SK-N-SH treated with all-trans-retinoic acid at 6 μM for 48 hours (cell line): ENCODE measurements around the gene SIRT2.
A peak's percentile ranks its signal among the peaks of the same experiment; 100 is the strongest.

Experiments used
- ATAC-seq: fragments of 200-7000 bp; cut with Tn5 transposase; 3 replicates; pipeline ENCODE4 v1.9.1; 2020; ENCODE audit warnings: mild to moderate bottlenecking, moderate library complexity
- BACH2 ChIP-seq: fragments of 250-450 bp; sonication (Bioruptor Pico); IDR thresholded peaks from 2 replicates; pipeline ENCODE4 v1.9.0; 2021; ENCODE audit warnings: mild to moderate bottlenecking, borderline replicate concordance
- CSDC2 ChIP-seq: fragments of 250-450 bp; sonication (Bioruptor Pico); IDR thresholded peaks from 2 replicates; pipeline ENCODE4 v1.5.0; 2020; ENCODE audit warnings: mild to moderate bottlenecking, moderate library complexity
- ESRRG ChIP-seq: fragments of 250-450 bp; sonication (Bioruptor Pico); IDR thresholded peaks from 2 replicates; pipeline ENCODE4 v1.6.1; 2021; ENCODE audit warnings: mild to moderate bottlenecking
- GLIS3 ChIP-seq: fragments of 250-450 bp; sonication (Bioruptor Pico); IDR thresholded peaks from 2 replicates; pipeline ENCODE4 v1.5.0; 2020; ENCODE audit warnings: mild to moderate bottlenecking, moderate library complexity
- ISL1 ChIP-seq: fragments of 250-450 bp; sonication (Bioruptor Pico); IDR thresholded peaks from 2 replicates; pipeline ENCODE4 v2.1.2; 2022; ENCODE audit warnings: mild to moderate bottlenecking, moderate library complexity
- OSR1 ChIP-seq: fragments of 250-450 bp; sonication (Bioruptor Pico); IDR thresholded peaks from 2 replicates; pipeline ENCODE4 v1.8.0; 2022; ENCODE audit warnings: moderate library complexity, mild to moderate bottlenecking, inconsistent platforms
- POU6F1 ChIP-seq: fragments of 250-450 bp; sonication (Bioruptor Pico); IDR thresholded peaks from 2 replicates; pipeline ENCODE4 v1.8.0; 2021; ENCODE audit warnings: low read depth, mild to moderate bottlenecking, moderate library complexity, borderline replicate concordance
- PPARA ChIP-seq: fragments of 250-450 bp; sonication (Bioruptor Pico); IDR thresholded peaks from 2 replicates; pipeline ENCODE4 v1.5.0; 2020; ENCODE audit warnings: mild to moderate bottlenecking, borderline replicate concordance
- RARB ChIP-seq: fragments of 250-450 bp; sonication (Bioruptor Pico); IDR thresholded peaks from 2 replicates; pipeline ENCODE4 v1.8.0; 2021; ENCODE audit warnings: mild to moderate bottlenecking, moderate library complexity
- SNAI2 ChIP-seq: fragments of 250-450 bp; sonication (Bioruptor Pico); IDR thresholded peaks from 2 replicates; pipeline ENCODE4 v1.5.0; 2020; ENCODE audit warnings: mild to moderate bottlenecking, moderate library complexity
- TCF4 ChIP-seq: fragments of 250-450 bp; sonication (Bioruptor Pico); IDR thresholded peaks from 2 replicates; pipeline ENCODE4 v1.8.0; 2021; ENCODE audit warnings: mild to moderate bottlenecking, moderate library complexity, borderline replicate concordance
- TOX ChIP-seq: fragments of 250-450 bp; sonication (Bioruptor Pico); IDR thresholded peaks from 2 replicates; pipeline ENCODE4 v1.8.0; 2021; ENCODE audit warnings: mild to moderate bottlenecking, moderate library complexity, borderline replicate concordance
- ZC3H10 ChIP-seq: fragments of 250-450 bp; sonication (Bioruptor Pico); IDR thresholded peaks from 2 replicates; pipeline ENCODE4 v1.5.1; 2021; ENCODE audit warnings: mild to moderate bottlenecking, moderate library complexity
- ZFP3 ChIP-seq: fragments of 250-450 bp; sonication (Bioruptor Pico); IDR thresholded peaks from 2 replicates; pipeline ENCODE4 v1.5.0; 2020; ENCODE audit warnings: mild to moderate bottlenecking, moderate library complexity
- ZFP30 ChIP-seq: fragments of 450-650 bp; formaldehyde crosslinking; IDR thresholded peaks from 2 replicates; pipeline ENCODE4 v1.5.0; 2022; ENCODE audit warnings: mild to moderate bottlenecking, moderate library complexity
- ZNF565 ChIP-seq: fragments of 450-650 bp; formaldehyde crosslinking; conservative IDR thresholded peaks from 2 replicates; pipeline ENCODE4 v1.5.0; 2020; ENCODE audit warnings: low read depth, mild to moderate bottlenecking, moderate library complexity
- ZNF70 ChIP-seq: fragments of 450-650 bp; formaldehyde crosslinking; IDR thresholded peaks from 2 replicates; pipeline ENCODE4 v1.5.0; 2020; ENCODE audit warnings: mild to moderate bottlenecking, moderate library complexity
- ZNF8 ChIP-seq: fragments of 450-650 bp; formaldehyde crosslinking; IDR thresholded peaks from 2 replicates; pipeline ENCODE4 v1.5.0; 2020; ENCODE audit warnings: mild to moderate bottlenecking, moderate library complexity
- TF ChIP-seq, protein P1 (sequence below): fragments of 250-450 bp; sonication (Bioruptor Pico); IDR thresholded peaks from 2 replicates; pipeline ENCODE4 v1.8.0; 2020; ENCODE audit warnings: mild to moderate bottlenecking, moderate library complexity, borderline replicate concordance
- TF ChIP-seq, protein P2 (sequence below): fragments of 250-450 bp; sonication (Bioruptor Pico); IDR thresholded peaks from 2 replicates; pipeline ENCODE4 v1.5.0; 2020; ENCODE audit warnings: mild to moderate bottlenecking, moderate library complexity
- TF ChIP-seq, protein P3 (sequence below): fragments of 250-450 bp; sonication (Bioruptor Pico); IDR thresholded peaks from 2 replicates; pipeline ENCODE4 v1.5.1; 2021; ENCODE audit warnings: mild to moderate bottlenecking, moderate library complexity

Gene SIRT2

GRCh38 chr19:38841180-38841766 is 58.1 kb downstream of the SIRT2 start:
- TF ChIP-seq, protein P1, sequence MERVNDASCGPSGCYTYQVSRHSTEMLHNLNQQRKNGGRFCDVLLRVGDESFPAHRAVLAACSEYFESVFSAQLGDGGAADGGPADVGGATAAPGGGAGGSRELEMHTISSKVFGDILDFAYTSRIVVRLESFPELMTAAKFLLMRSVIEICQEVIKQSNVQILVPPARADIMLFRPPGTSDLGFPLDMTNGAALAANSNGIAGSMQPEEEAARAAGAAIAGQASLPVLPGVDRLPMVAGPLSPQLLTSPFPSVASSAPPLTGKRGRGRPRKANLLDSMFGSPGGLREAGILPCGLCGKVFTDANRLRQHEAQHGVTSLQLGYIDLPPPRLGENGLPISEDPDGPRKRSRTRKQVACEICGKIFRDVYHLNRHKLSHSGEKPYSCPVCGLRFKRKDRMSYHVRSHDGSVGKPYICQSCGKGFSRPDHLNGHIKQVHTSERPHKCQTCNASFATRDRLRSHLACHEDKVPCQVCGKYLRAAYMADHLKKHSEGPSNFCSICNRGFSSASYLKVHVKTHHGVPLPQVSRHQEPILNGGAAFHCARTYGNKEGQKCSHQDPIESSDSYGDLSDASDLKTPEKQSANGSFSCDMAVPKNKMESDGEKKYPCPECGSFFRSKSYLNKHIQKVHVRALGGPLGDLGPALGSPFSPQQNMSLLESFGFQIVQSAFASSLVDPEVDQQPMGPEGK: no peak
- TF ChIP-seq ZFP30 (CRISPR knock-in tag) (no peak), BACH2 (no peak), CSDC2 (CRISPR knock-in tag) (no peak), OSR1 (CRISPR knock-in tag) (no peak), RARB (CRISPR knock-in tag) (no peak), ZFP3 (CRISPR knock-in tag) (no peak), ZNF565 (CRISPR knock-in tag) (no peak), ISL1 (no peak), POU6F1 (CRISPR knock-in tag) (no peak), ESRRG (CRISPR knock-in tag) (no peak), ZC3H10 (no peak), TOX (CRISPR knock-in tag) (no peak), GLIS3 (no peak), PPARA (CRISPR knock-in tag) (no peak), SNAI2 (CRISPR knock-in tag) (no peak)
- TF ChIP-seq, protein P2, sequence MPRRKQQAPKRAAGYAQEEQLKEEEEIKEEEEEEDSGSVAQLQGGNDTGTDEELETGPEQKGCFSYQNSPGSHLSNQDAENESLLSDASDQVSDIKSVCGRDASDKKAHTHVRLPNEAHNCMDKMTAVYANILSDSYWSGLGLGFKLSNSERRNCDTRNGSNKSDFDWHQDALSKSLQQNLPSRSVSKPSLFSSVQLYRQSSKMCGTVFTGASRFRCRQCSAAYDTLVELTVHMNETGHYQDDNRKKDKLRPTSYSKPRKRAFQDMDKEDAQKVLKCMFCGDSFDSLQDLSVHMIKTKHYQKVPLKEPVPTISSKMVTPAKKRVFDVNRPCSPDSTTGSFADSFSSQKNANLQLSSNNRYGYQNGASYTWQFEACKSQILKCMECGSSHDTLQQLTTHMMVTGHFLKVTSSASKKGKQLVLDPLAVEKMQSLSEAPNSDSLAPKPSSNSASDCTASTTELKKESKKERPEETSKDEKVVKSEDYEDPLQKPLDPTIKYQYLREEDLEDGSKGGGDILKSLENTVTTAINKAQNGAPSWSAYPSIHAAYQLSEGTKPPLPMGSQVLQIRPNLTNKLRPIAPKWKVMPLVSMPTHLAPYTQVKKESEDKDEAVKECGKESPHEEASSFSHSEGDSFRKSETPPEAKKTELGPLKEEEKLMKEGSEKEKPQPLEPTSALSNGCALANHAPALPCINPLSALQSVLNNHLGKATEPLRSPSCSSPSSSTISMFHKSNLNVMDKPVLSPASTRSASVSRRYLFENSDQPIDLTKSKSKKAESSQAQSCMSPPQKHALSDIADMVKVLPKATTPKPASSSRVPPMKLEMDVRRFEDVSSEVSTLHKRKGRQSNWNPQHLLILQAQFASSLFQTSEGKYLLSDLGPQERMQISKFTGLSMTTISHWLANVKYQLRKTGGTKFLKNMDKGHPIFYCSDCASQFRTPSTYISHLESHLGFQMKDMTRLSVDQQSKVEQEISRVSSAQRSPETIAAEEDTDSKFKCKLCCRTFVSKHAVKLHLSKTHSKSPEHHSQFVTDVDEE (CRISPR knock-in tag): no peak
- TF ChIP-seq, protein P3, sequence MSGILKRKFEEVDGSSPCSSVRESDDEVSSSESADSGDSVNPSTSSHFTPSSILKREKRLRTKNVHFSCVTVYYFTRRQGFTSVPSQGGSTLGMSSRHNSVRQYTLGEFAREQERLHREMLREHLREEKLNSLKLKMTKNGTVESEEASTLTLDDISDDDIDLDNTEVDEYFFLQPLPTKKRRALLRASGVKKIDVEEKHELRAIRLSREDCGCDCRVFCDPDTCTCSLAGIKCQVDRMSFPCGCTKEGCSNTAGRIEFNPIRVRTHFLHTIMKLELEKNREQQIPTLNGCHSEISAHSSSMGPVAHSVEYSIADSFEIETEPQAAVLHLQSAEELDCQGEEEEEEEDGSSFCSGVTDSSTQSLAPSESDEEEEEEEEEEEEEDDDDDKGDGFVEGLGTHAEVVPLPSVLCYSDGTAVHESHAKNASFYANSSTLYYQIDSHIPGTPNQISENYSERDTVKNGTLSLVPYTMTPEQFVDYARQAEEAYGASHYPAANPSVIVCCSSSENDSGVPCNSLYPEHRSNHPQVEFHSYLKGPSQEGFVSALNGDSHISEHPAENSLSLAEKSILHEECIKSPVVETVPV (CRISPR knock-in tag): no peak
- TF ChIP-seq, all 23 proteins: peak for 0
- no peak for ATAC-seq

DNA sequence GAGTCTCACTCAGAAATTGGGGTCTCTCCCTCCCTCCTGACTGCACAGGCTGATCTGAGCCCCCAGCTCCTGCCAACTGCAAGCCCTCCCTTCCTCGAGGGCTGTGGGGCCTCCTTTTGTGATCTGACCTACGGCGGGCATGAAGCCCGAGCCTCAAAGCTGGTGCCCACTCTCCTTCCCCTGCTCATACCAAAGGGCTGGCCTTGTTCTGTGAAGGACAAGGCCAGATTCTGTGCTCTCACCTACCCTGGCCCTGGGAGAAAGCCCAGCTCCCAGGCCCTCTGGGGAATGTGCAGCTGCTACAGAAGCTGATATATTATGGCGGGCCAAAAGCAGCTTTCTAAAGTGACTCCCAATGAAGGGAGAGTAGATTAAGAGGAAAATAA is 58.8 kb downstream of the SIRT2 start:
- ATAC-seq: no peak
- peak; percentile 36; the same call in 1 of the 2 replicates for TF ChIP-seq ZNF70 (CRISPR knock-in tag)
- TF ChIP-seq, protein P1: no peak
- TF ChIP-seq ZFP3 (CRISPR knock-in tag): no peak
- TF ChIP-seq ZNF8: no peak
- TF ChIP-seq OSR1 (CRISPR knock-in tag): no peak
- no peak for TF ChIP-seq TCF4 (CRISPR knock-in tag)

GRCh38 chr19:38839816-38840582 is 59.4 kb downstream of the SIRT2 start:
- no peak for ATAC-seq
- TF ChIP-seq RARB (CRISPR knock-in tag) (no peak), GLIS3 (no peak), ISL1 (no peak), ZC3H10 (no peak), PPARA (CRISPR knock-in tag) (no peak), CSDC2 (CRISPR knock-in tag) (no peak), SNAI2 (CRISPR knock-in tag) (no peak)
- TF ChIP-seq, protein P1: no peak
- TF ChIP-seq, protein P3 (CRISPR knock-in tag): no peak
